ENCODE measurements around the gene PDCD1LG2. TPM values are rescaled to one million over a fixed set of nuclear protein-coding genes. Genes with fewer than 3 reads are reported as not detected.

The PDCD1LG2 gene
- polyA plus RNA-seq, 3 donors: 0.16 to 0.41 (median 0.17) TPM

GRCh38 chr9:5563886-5564285 lies 53.6 kb downstream of the PDCD1LG2 start:
- DNase-seq: peak; percentile 20 to 66 (median 21)
- TF ChIP-seq CTCF (IDR thresholded peaks at IDR 0.05): no peak
- no peak overlapping the region for H2AFZ ChIP-seq (ENCODE audit: insufficient read depth, low read depth, low read length, poor library complexity, severe bottlenecking)
- H3K79me2 ChIP-seq (ENCODE audit: insufficient read depth, low read length): no peaks in the 10 kb centered on the region
- no peaks in the 10 kb centered on the region for H3K27me3 Mint-ChIP-seq (ENCODE audit: low read depth in 3 of 3)
- peak overlapping the region in 1 of 3 experiments; percentile 48 for H3K4me3 ChIP-seq (replicated peaks in 1 of 3; ENCODE audit: low read depth in 2 of 3, low read length in 3 of 3)
- H3K27ac Mint-ChIP-seq: peak overlapping the region; percentile 69 to 96 (median 86)
- peaks cover 77% of the 10 kb centered on the region for H3K4me1 Mint-ChIP-seq
- peaks cover 67 to 70% of the 10 kb centered on the region in 2 donors for H3K4me1 ChIP-seq (ENCODE audit: control insufficient read depth in 1 of 2, insufficient read depth in 2 of 2, low read length in 2 of 2)
- H4K20me1 ChIP-seq (ENCODE audit: insufficient read depth, low read length): no peaks in the 10 kb centered on the region
- no peaks in the 10 kb centered on the region for H3K9me3 ChIP-seq (replicated peaks in 1 of 2; ENCODE audit: control insufficient read depth in 1 of 2, insufficient read depth in 1 of 2, low read length in 2 of 2)
- peaks cover 0 to 5% of the 10 kb centered on the region in 2 donors for H3K36me3 Mint-ChIP-seq
- intact Hi-C loops (cut with micrococcal nuclease): loop anchor here (5.0 to 10.0 kb wide), 4 partner anchors 49 to 109 kb away; partner anchors contain the start of genes CD274 (in 2 of the 2), PDCD1LG2 (in 1 of the 2) and RIC1 (in 1 of the 2)
- H3K27ac ChIP-seq (ENCODE audit: low read depth in 1 of 2, low read length in 2 of 2): peak overlapping the region in 1 of 2 donors; percentile 87
- no peak overlapping the region for H3K4me3 Mint-ChIP-seq
- peaks cover 0 to 4% (median 0%) of the 10 kb centered on the region in 7 donors for H3K9me3 Mint-ChIP-seq
- no peaks in the 10 kb centered on the region for H3K27me3 ChIP-seq (ENCODE audit: control insufficient read depth in 2 of 2, insufficient read depth in 2 of 2, low read length in 2 of 2)
- H3K36me3 ChIP-seq (replicated peaks in 1 of 2; ENCODE audit: control insufficient read depth in 1 of 2, insufficient read depth in 2 of 2, low read length in 2 of 2): no peaks in the 10 kb centered on the region
- no peak overlapping the region for H3K4me2 ChIP-seq (replicated peaks; ENCODE audit: extremely low read depth, low read length, poor library complexity, severe bottlenecking)
- no peak overlapping the region for H3K9ac ChIP-seq (ENCODE audit: insufficient read depth, low read length, poor library complexity, severe bottlenecking)

- Histone ChIP-seq H3K27me3 (ENCODE audit: control insufficient read depth in 2 of 2, insufficient read depth in 2 of 2, low read length in 2 of 2) (no peaks in the 10 kb centered on the region), H3K27ac (ENCODE audit: low read depth in 1 of 2, low read length in 2 of 2) (peak overlapping the region; percentile 68 to 69), H3K36me3 (replicated peaks in 1 of 2; ENCODE audit: control insufficient read depth in 1 of 2, insufficient read depth in 2 of 2, low read length in 2 of 2) (no peaks in the 10 kb centered on the region), H4K20me1 (ENCODE audit: insufficient read depth, low read length) (no peaks in the 10 kb centered on the region), H3K4me1 (ENCODE audit: control insufficient read depth in 1 of 2, insufficient read depth in 2 of 2, low read length in 2 of 2) (peaks cover 60 to 65% of the 10 kb centered on the region in 2 donors), H3K9me3 (replicated peaks in 1 of 2; ENCODE audit: control insufficient read depth in 1 of 2, insufficient read depth in 1 of 2, low read length in 2 of 2) (no peaks in the 10 kb centered on the region), H3K4me2 (replicated peaks; ENCODE audit: extremely low read depth, low read length, poor library complexity, severe bottlenecking) (peak overlapping the region; percentile 28), H3K79me2 (ENCODE audit: insufficient read depth, low read length) (no peaks in the 10 kb centered on the region), H2AFZ (ENCODE audit: insufficient read depth, low read depth, low read length, poor library complexity, severe bottlenecking) (no peak overlapping the region), H3K9ac (ENCODE audit: insufficient read depth, low read length, poor library complexity, severe bottlenecking) (no peak overlapping the region), H3K4me3 (replicated peaks in 1 of 3; ENCODE audit: low read depth in 2 of 3, low read length in 3 of 3) (no peak overlapping the region)
- H3K36me3 Mint-ChIP-seq: peaks cover 0 to 5% of the 10 kb centered on the region in 2 donors
- H3K27ac Mint-ChIP-seq: peak overlapping the region; percentile 3 to 87 (median 75)
- DNase-seq: peak; percentile 59 to 70 (median 61)
- H3K9me3 Mint-ChIP-seq: peaks cover 0 to 4% (median 0%) of the 10 kb centered on the region in 7 donors
- intact Hi-C loops (cut with micrococcal nuclease): loop anchor here (10.0 kb wide), 3 partner anchors 51 to 111 kb away; partner anchors contain the start of genes CD274 (in 2 of the 2), PDCD1LG2 (in 1 of the 2) and RIC1 (in 1 of the 2)
- no peak for TF ChIP-seq CTCF (IDR thresholded peaks at IDR 0.05)
- WGBS (ENCODE audit: insufficient coverage): 60% methylated on average over 3 of the region's 6 CpGs
- no peak overlapping the region for H3K4me3 Mint-ChIP-seq
- H3K27me3 Mint-ChIP-seq (ENCODE audit: low read depth in 3 of 3): no peaks in the 10 kb centered on the region
- H3K4me1 Mint-ChIP-seq: peaks cover 69% of the 10 kb centered on the region
Measured at GRCh38 chr9:5566054-5566618, 55.8 kb downstream of the PDCD1LG2 start.
